ENCODE measurements around the gene RGS3. TPM values are rescaled to one million over a fixed set of nuclear protein-coding genes. Genes with fewer than 3 reads are reported as not detected.
A peak's percentile ranks its signal among the peaks of the same experiment; 100 is the strongest.

The RGS3 gene
- polyA plus RNA-seq, 1 experiment: 41.0 TPM

- no peaks in the 10 kb centered on the region for H3K27me3 ChIP-seq (ENCODE audit: control insufficient read depth, insufficient read depth, low read length)
- no peaks in the 10 kb centered on the region for H3K9me3 ChIP-seq (ENCODE audit: control insufficient read depth, insufficient read depth, low read length)
- ChIA-PET POLR2A (no interaction called here), CTCF (no interaction called here)
- H3K27ac ChIP-seq (ENCODE audit: low read depth, low read length): no peak overlapping the region
- no peak for TF ChIP-seq CTCF (IDR thresholded peaks at IDR 0.05; ENCODE audit: low read depth, low read length)
- DNase-seq (ENCODE audit: low read depth, low spot score): no peak
- no peak overlapping the region for H3K4me3 ChIP-seq (ENCODE audit: low read depth, low read length)
These were observed 104.0 kb downstream of the RGS3 start for GRCh38 chr9:113567361-113568080.

GRCh38 chr9:113568081-113568435, 104.5 kb downstream of the RGS3 start:
- Histone ChIP-seq H3K27me3 (ENCODE audit: control insufficient read depth, insufficient read depth, low read length) (no peaks in the 10 kb centered on the region), H3K9me3 (ENCODE audit: control insufficient read depth, insufficient read depth, low read length) (no peaks in the 10 kb centered on the region), H3K4me3 (ENCODE audit: low read depth, low read length) (no peak overlapping the region), H3K27ac (ENCODE audit: low read depth, low read length) (no peak overlapping the region)
- ChIA-PET CTCF (interaction anchor here (1.5 kb wide), 1 partner anchor 23 kb away, joined by 5 read pairs; no protein-coding TSS in a partner anchor), POLR2A (no interaction called here)
- no peak for DNase-seq (ENCODE audit: low read depth, low spot score)
- TF ChIP-seq CTCF (IDR thresholded peaks at IDR 0.05; ENCODE audit: low read depth, low read length): no peak

GRCh38 chr9:113568571-113569321, 105.2 kb downstream of the RGS3 start:
- CTCF ChIA-PET: interaction anchor here (1.1 to 1.5 kb wide), 3 partner anchors 23 to 167 kb away, joined by 3 to 5 read pairs (median 4); no protein-coding TSS in a partner anchor
- no peak for DNase-seq (ENCODE audit: low read depth, low spot score)
- no peak for TF ChIP-seq CTCF (IDR thresholded peaks at IDR 0.05; ENCODE audit: low read depth, low read length)
- Histone ChIP-seq H3K27me3 (ENCODE audit: control insufficient read depth, insufficient read depth, low read length) (no peaks in the 10 kb centered on the region), H3K27ac (ENCODE audit: low read depth, low read length) (peak overlapping the region; percentile 21), H3K9me3 (ENCODE audit: control insufficient read depth, insufficient read depth, low read length) (no peaks in the 10 kb centered on the region), H3K4me3 (ENCODE audit: low read depth, low read length) (no peak overlapping the region)
- POLR2A ChIA-PET: interaction anchor here (0.6 kb wide), 1 partner anchor 158 kb away, joined by 4 read pairs; the partner anchor contains the start of genes C9orf43 and POLE3

GRCh38 chr9:113569472-113570060, 106.0 kb downstream of the RGS3 start:
- no peak for DNase-seq (ENCODE audit: low read depth, low spot score)
- no peak for TF ChIP-seq CTCF (IDR thresholded peaks at IDR 0.05; ENCODE audit: low read depth, low read length)
- H3K9me3 ChIP-seq (ENCODE audit: control insufficient read depth, insufficient read depth, low read length): no peaks in the 10 kb centered on the region
- H3K27ac ChIP-seq (ENCODE audit: low read depth, low read length): no peak overlapping the region
- H3K27me3 ChIP-seq (ENCODE audit: control insufficient read depth, insufficient read depth, low read length): no peaks in the 10 kb centered on the region
- POLR2A ChIA-PET: interaction anchor here (0.7 kb wide), 1 partner anchor 170 kb away, joined by 3 read pairs; no protein-coding TSS in a partner anchor
- CTCF ChIA-PET: interaction anchor here (0.6 to 1.5 kb wide), 5 partner anchors 8 to 168 kb away, joined by 3 to 5 read pairs (median 3); no protein-coding TSS in a partner anchor
- no peak overlapping the region for H3K4me3 ChIP-seq (ENCODE audit: low read depth, low read length)
